ENCODE results near the gene GPC6. TPM values are rescaled to one million over a fixed set of nuclear protein-coding genes. Genes with fewer than 3 reads are reported as not detected.

GPC6 gene
- total RNA-seq, 1 donor from 2014 or later = 42.9 TPM

- H3K27ac ChIP-seq = no peak overlapping the region
- no peak overlapping the region for H3K4me2 ChIP-seq
- no peaks in the 10 kb centered on the region for H3K9me3 ChIP-seq (ENCODE audit: low read depth)
- H3K36me3 ChIP-seq = no peaks in the 10 kb centered on the region
- no peak for DNase-seq (ENCODE audit: low spot score)
- Mint-ChIP-seq H3K27ac (no peak overlapping the region), H3K9me3 (peaks cover 15% of the 10 kb centered on the region), H3K27me3 (ENCODE audit: insufficient read depth, low read depth) (no peaks in the 10 kb centered on the region), H3K4me3 (no peak overlapping the region), H3K36me3 (no peaks in the 10 kb centered on the region), H3K4me1 (no peaks in the 10 kb centered on the region)
- no peaks in the 10 kb centered on the region for H3F3A ChIP-seq (ENCODE audit: low read depth)
- TF ChIP-seq EZH2 (IDR thresholded peaks at IDR 0.05) (no peak), EZH2phosphoT487 (IDR thresholded peaks at IDR 0.05) (no peak), CTCF (IDR thresholded peaks at IDR 0.05) (no peak)
- H3K9ac ChIP-seq = no peak overlapping the region
- no peaks in the 10 kb centered on the region for H3K27me3 ChIP-seq
- H4K20me1 ChIP-seq (ENCODE audit: low read depth) = no peaks in the 10 kb centered on the region
- H2AFZ ChIP-seq (replicated peaks) = no peak overlapping the region
- H3K4me3 ChIP-seq = no peak overlapping the region
- no peaks in the 10 kb centered on the region for H3K79me2 ChIP-seq (ENCODE audit: low read depth)
- H3K4me1 ChIP-seq = no peaks in the 10 kb centered on the region
Measured at GRCh38 chr13:94280349-94280748, 1053.7 kb downstream of the GPC6 start.

- no peak overlapping the region for H3K27ac Mint-ChIP-seq
- Histone ChIP-seq H3K27ac (no peak overlapping the region), H3K4me2 (no peak overlapping the region), H3K4me1 (no peaks in the 10 kb centered on the region), H3K36me3 (no peaks in the 10 kb centered on the region), H4K20me1 (ENCODE audit: low read depth) (no peaks in the 10 kb centered on the region), H3F3A (ENCODE audit: low read depth) (no peaks in the 10 kb centered on the region), H3K27me3 (no peaks in the 10 kb centered on the region), H3K9me3 (ENCODE audit: low read depth) (no peaks in the 10 kb centered on the region), H3K79me2 (ENCODE audit: low read depth) (no peaks in the 10 kb centered on the region), H2AFZ (replicated peaks) (no peak overlapping the region), H3K9ac (no peak overlapping the region), H3K4me3 (no peak overlapping the region)
- TF ChIP-seq CTCF (IDR thresholded peaks at IDR 0.05) (no peak), EZH2phosphoT487 (IDR thresholded peaks at IDR 0.05) (no peak), EZH2 (IDR thresholded peaks at IDR 0.05) (no peak)
- H3K9me3 Mint-ChIP-seq = peaks cover 15% of the 10 kb centered on the region
- H3K36me3 Mint-ChIP-seq = no peaks in the 10 kb centered on the region
- no peak overlapping the region for H3K4me3 Mint-ChIP-seq
- no peak for DNase-seq (ENCODE audit: low spot score)
- H3K27me3 Mint-ChIP-seq (ENCODE audit: insufficient read depth, low read depth) = no peaks in the 10 kb centered on the region
- no peaks in the 10 kb centered on the region for H3K4me1 Mint-ChIP-seq
Measured at GRCh38 chr13:94280845-94281244, 1054.2 kb downstream of the GPC6 start.

- H3K4me3 Mint-ChIP-seq = no peak overlapping the region
Measured at GRCh38 chr13:94286581-94286980, 1060.0 kb downstream of the GPC6 start.

More at GRCh38 chr13:94286581-94286980, 1060.0 kb downstream of the GPC6 start:
- no peak overlapping the region for H3K4me2 ChIP-seq
- no peak for DNase-seq (ENCODE audit: low spot score)
- no peaks in the 10 kb centered on the region for H3F3A ChIP-seq (ENCODE audit: low read depth)
- H3K36me3 Mint-ChIP-seq = no peaks in the 10 kb centered on the region
- no peaks in the 10 kb centered on the region for H3K4me1 ChIP-seq
- H3K9me3 ChIP-seq (ENCODE audit: low read depth) = no peaks in the 10 kb centered on the region
- no peaks in the 10 kb centered on the region for H3K79me2 ChIP-seq (ENCODE audit: low read depth)
- no peaks in the 10 kb centered on the region for H3K4me1 Mint-ChIP-seq
- no peaks in the 10 kb centered on the region for H3K36me3 ChIP-seq
- no peaks in the 10 kb centered on the region for H3K27me3 ChIP-seq
- H3K27ac Mint-ChIP-seq = no peak overlapping the region
- no peak overlapping the region for H3K27ac ChIP-seq
- no peak for TF ChIP-seq EZH2phosphoT487 (IDR thresholded peaks at IDR 0.05)
- TF ChIP-seq CTCF (IDR thresholded peaks at IDR 0.05) = no peak
- TF ChIP-seq EZH2 (IDR thresholded peaks at IDR 0.05) = no peak
- no peak overlapping the region for H3K9ac ChIP-seq
- no peaks in the 10 kb centered on the region for H3K9me3 Mint-ChIP-seq
- H3K4me3 ChIP-seq = no peak overlapping the region
- no peak overlapping the region for H2AFZ ChIP-seq (replicated peaks)
- no peaks in the 10 kb centered on the region for H4K20me1 ChIP-seq (ENCODE audit: low read depth)
- no peaks in the 10 kb centered on the region for H3K27me3 Mint-ChIP-seq (ENCODE audit: insufficient read depth, low read depth)

Measured in neural progenitor cell (in vitro differentiated cells).